ENCODE measurements around the gene SLC20A1. TPM values are rescaled to one million over a fixed set of nuclear protein-coding genes. Genes with fewer than 3 reads are reported as not detected.

Gene SLC20A1
- total RNA-seq, 1 donor from 2014 or later: 96.7 TPM

GRCh38 chr2:112633708-112634107 lies 12.0 kb upstream of the SLC20A1 start:
- H3K27ac Mint-ChIP-seq (ENCODE audit: unreplicated experiment): peak overlapping the region; percentile 69
- Histone ChIP-seq H3K4me2 (ENCODE audit: low read length) (no peak overlapping the region), H3K27me3 (ENCODE audit: insufficient read depth, low read length) (no peaks in the 10 kb centered on the region), H3K36me3 (ENCODE audit: insufficient read depth, low read length) (no peaks in the 10 kb centered on the region), H2AFZ (ENCODE audit: low read depth, low read length) (no peak overlapping the region), H3K9me3 (ENCODE audit: insufficient read depth, low read depth, low read length) (no peaks in the 10 kb centered on the region), H3K4me3 (ENCODE audit: insufficient read depth, low read depth, low read length) (no peak overlapping the region), H3K4me1 (ENCODE audit: insufficient read depth, low read length) (peaks cover 30% of the 10 kb centered on the region), H3K79me2 (ENCODE audit: insufficient read depth, low read length) (no peaks in the 10 kb centered on the region), H3K9ac (ENCODE audit: low read length) (no peak overlapping the region), H3K27ac (ENCODE audit: low read depth, low read length) (no peak overlapping the region), H4K20me1 (ENCODE audit: insufficient read depth, low read length) (no peaks in the 10 kb centered on the region)
- no peak for DNase-seq (ENCODE audit: low read depth)
- TF ChIP-seq EZH2 (IDR thresholded peaks at IDR 0.05; ENCODE audit: insufficient read depth, low read length) (no peak), CTCF (IDR thresholded peaks at IDR 0.05; ENCODE audit: insufficient read depth, low read depth, low read length) (no peak)
- no peak for FAIRE-seq
- H3K4me1 Mint-ChIP-seq (ENCODE audit: low read depth, unreplicated experiment): peaks cover 39% of the 10 kb centered on the region
- H3K27me3 Mint-ChIP-seq (ENCODE audit: low read depth, unreplicated experiment): peaks cover 12% of the 10 kb centered on the region
- peaks cover 2% of the 10 kb centered on the region for H3K36me3 Mint-ChIP-seq (ENCODE audit: low read depth, unreplicated experiment)
- peak overlapping the region; percentile 46 for H3K4me3 Mint-ChIP-seq (ENCODE audit: unreplicated experiment)
- H3K9me3 Mint-ChIP-seq (ENCODE audit: unreplicated experiment): peaks cover 3% of the 10 kb centered on the region

- Mint-ChIP-seq H3K27me3 (ENCODE audit: low read depth, unreplicated experiment) (peaks cover 12% of the 10 kb centered on the region), H3K27ac (ENCODE audit: unreplicated experiment) (peak overlapping the region; percentile 69), H3K36me3 (ENCODE audit: low read depth, unreplicated experiment) (peaks cover 2% of the 10 kb centered on the region), H3K9me3 (ENCODE audit: unreplicated experiment) (peaks cover 3% of the 10 kb centered on the region), H3K4me3 (ENCODE audit: unreplicated experiment) (no peak overlapping the region), H3K4me1 (ENCODE audit: low read depth, unreplicated experiment) (peaks cover 36% of the 10 kb centered on the region)
- no peaks in the 10 kb centered on the region for H3K79me2 ChIP-seq (ENCODE audit: insufficient read depth, low read length)
- H3K9me3 ChIP-seq (ENCODE audit: insufficient read depth, low read depth, low read length): no peaks in the 10 kb centered on the region
- DNase-seq (ENCODE audit: low read depth): no peak
- H3K4me2 ChIP-seq (ENCODE audit: low read length): no peak overlapping the region
- TF ChIP-seq CTCF (IDR thresholded peaks at IDR 0.05; ENCODE audit: insufficient read depth, low read depth, low read length) (no peak), EZH2 (IDR thresholded peaks at IDR 0.05; ENCODE audit: insufficient read depth, low read length) (no peak)
- H3K4me3 ChIP-seq (ENCODE audit: insufficient read depth, low read depth, low read length): no peak overlapping the region
- H3K36me3 ChIP-seq (ENCODE audit: insufficient read depth, low read length): no peaks in the 10 kb centered on the region
- H3K27ac ChIP-seq (ENCODE audit: low read depth, low read length): no peak overlapping the region
- no peak overlapping the region for H3K9ac ChIP-seq (ENCODE audit: low read length)
- H3K27me3 ChIP-seq (ENCODE audit: insufficient read depth, low read length): no peaks in the 10 kb centered on the region
- H3K4me1 ChIP-seq (ENCODE audit: insufficient read depth, low read length): peaks cover 25% of the 10 kb centered on the region
- H4K20me1 ChIP-seq (ENCODE audit: insufficient read depth, low read length): no peaks in the 10 kb centered on the region
- no peak overlapping the region for H2AFZ ChIP-seq (ENCODE audit: low read depth, low read length)
- FAIRE-seq: no peak
These were observed 11.4 kb upstream of the SLC20A1 start for GRCh38 chr2:112634153-112634873.

- Mint-ChIP-seq H3K36me3 (ENCODE audit: low read depth, unreplicated experiment) (peaks cover 2% of the 10 kb centered on the region), H3K4me3 (ENCODE audit: unreplicated experiment) (no peak overlapping the region), H3K9me3 (ENCODE audit: unreplicated experiment) (peaks cover 3% of the 10 kb centered on the region), H3K27ac (ENCODE audit: unreplicated experiment) (no peak overlapping the region), H3K4me1 (ENCODE audit: low read depth, unreplicated experiment) (peaks cover 36% of the 10 kb centered on the region), H3K27me3 (ENCODE audit: low read depth, unreplicated experiment) (peaks cover 12% of the 10 kb centered on the region)
- no peak overlapping the region for H2AFZ ChIP-seq (ENCODE audit: low read depth, low read length)
- no peak overlapping the region for H3K4me3 ChIP-seq (ENCODE audit: insufficient read depth, low read depth, low read length)
- H3K9ac ChIP-seq (ENCODE audit: low read length): no peak overlapping the region
- H3K27me3 ChIP-seq (ENCODE audit: insufficient read depth, low read length): no peaks in the 10 kb centered on the region
- no peaks in the 10 kb centered on the region for H3K9me3 ChIP-seq (ENCODE audit: insufficient read depth, low read depth, low read length)
- H3K4me1 ChIP-seq (ENCODE audit: insufficient read depth, low read length): peaks cover 24% of the 10 kb centered on the region
- TF ChIP-seq CTCF (IDR thresholded peaks at IDR 0.05; ENCODE audit: insufficient read depth, low read depth, low read length) (no peak), EZH2 (IDR thresholded peaks at IDR 0.05; ENCODE audit: insufficient read depth, low read length) (no peak)
- no peak for DNase-seq (ENCODE audit: low read depth)
- no peak for FAIRE-seq
- no peaks in the 10 kb centered on the region for H3K79me2 ChIP-seq (ENCODE audit: insufficient read depth, low read length)
- no peak overlapping the region for H3K4me2 ChIP-seq (ENCODE audit: low read length)
- no peaks in the 10 kb centered on the region for H4K20me1 ChIP-seq (ENCODE audit: insufficient read depth, low read length)
- no peaks in the 10 kb centered on the region for H3K36me3 ChIP-seq (ENCODE audit: insufficient read depth, low read length)
- H3K27ac ChIP-seq (ENCODE audit: low read depth, low read length): no peak overlapping the region
These were observed 10.9 kb upstream of the SLC20A1 start for GRCh38 chr2:112634874-112635157.

Measured in astrocyte (in vitro differentiated cells and primary cell).